KMS-11 (cell line): Measurements from ENCODE around the gene CAPN12.

ENCODE experiments used
- H2AFZ ChIP-seq: fragments of 200-600 bp; sonication (generic); 2 replicates; pipeline ENCODE4 v1.6.1; 2016; ENCODE audit warnings: antibody characterized with exemption, mixed run types, low read depth
- H3K27ac ChIP-seq: fragments of 200-600 bp; sonication (generic); 2 replicates; pipeline ENCODE4 v1.6.1; 2016; ENCODE audit warnings: mild to moderate bottlenecking, mixed run types
- H3K27me3 ChIP-seq: fragments of 200-600 bp; sonication (generic); 2 replicates; pipeline ENCODE4 v1.6.1; 2017; ENCODE audit warnings: mild to moderate bottlenecking, low read depth, mixed run types, moderate library complexity; ENCODE audit not compliant: insufficient read depth
- H3K36me3 ChIP-seq: fragments of 200-600 bp; sonication (generic); 2 replicates; pipeline ENCODE4 v1.6.1; 2017; ENCODE audit warnings: mild to moderate bottlenecking, mixed run types; ENCODE audit not compliant: insufficient read depth
- H3K4me1 ChIP-seq: fragments of 200-600 bp; sonication (generic); 2 replicates; pipeline ENCODE4 v1.6.1; 2016; ENCODE audit warnings: mild to moderate bottlenecking, low read depth, mixed run types; ENCODE audit not compliant: poor library complexity, severe bottlenecking
- H3K4me2 ChIP-seq: fragments of 200-600 bp; sonication (generic); 2 replicates; pipeline ENCODE4 v1.7.0; 2016; ENCODE audit warnings: mild to moderate bottlenecking, mixed run types
- H3K4me3 ChIP-seq: fragments of 200-600 bp; sonication (generic); IDR thresholded peaks from 2 replicates; pipeline ENCODE4 v1.6.1; 2017; ENCODE audit warnings: low read depth, low read length, mixed read lengths; ENCODE audit not compliant: insufficient read depth
- H3K79me2 ChIP-seq: fragments of 200-600 bp; sonication (generic); 2 replicates; pipeline ENCODE4 v1.6.1; 2016; ENCODE audit warnings: low read depth, mixed run types; ENCODE audit not compliant: insufficient read depth
- H3K9ac ChIP-seq: fragments of 200-600 bp; sonication (generic); 2 replicates; pipeline ENCODE4 v1.6.1; 2016; ENCODE audit warnings: mild to moderate bottlenecking, mixed run types
- H4K20me1 ChIP-seq: fragments of 200-600 bp; sonication (generic); 2 replicates; pipeline ENCODE4 v1.6.1; 2016; ENCODE audit warnings: mild to moderate bottlenecking, mixed run types; ENCODE audit not compliant: insufficient read depth
- CTCF ChIP-seq: fragments of 200-600 bp; sonication (generic); conservative IDR thresholded peaks from 2 replicates; pipeline ENCODE4 v1.6.1; 2017; ENCODE audit warnings: low read depth, mild to moderate bottlenecking, antibody characterized with exemption, low read length, moderate library complexity, mixed read lengths

Gene CAPN12

GRCh38 chr19:38715555-38715954, 28.7 kb downstream of the CAPN12 start:
- H3K27ac ChIP-seq = no peak overlapping the region
- H3K27me3 ChIP-seq = no peaks in the 10 kb centered on the region
- no peaks in the 10 kb centered on the region for H3K36me3 ChIP-seq
- H2AFZ ChIP-seq = no peak overlapping the region
- no peak for TF ChIP-seq CTCF
- H3K9ac ChIP-seq = no peak overlapping the region
- H3K4me3 ChIP-seq = no peak overlapping the region
- H4K20me1 ChIP-seq = no peaks in the 10 kb centered on the region
- H3K4me2 ChIP-seq = no peak overlapping the region
- H3K79me2 ChIP-seq = no peaks in the 10 kb centered on the region
- no peaks in the 10 kb centered on the region for H3K4me1 ChIP-seq

GRCh38 chr19:38714354-38714778, 29.9 kb downstream of the CAPN12 start:
- Histone ChIP-seq H3K27ac (no peak overlapping the region), H3K79me2 (no peaks in the 10 kb centered on the region), H3K4me1 (no peaks in the 10 kb centered on the region), H2AFZ (no peak overlapping the region), H4K20me1 (no peaks in the 10 kb centered on the region), H3K27me3 (no peaks in the 10 kb centered on the region), H3K36me3 (no peaks in the 10 kb centered on the region; the same call in 1 of the 2 replicates), H3K4me2 (no peak overlapping the region), H3K9ac (no peak overlapping the region), H3K4me3 (no peak overlapping the region)
- no peak for TF ChIP-seq CTCF

- Histone ChIP-seq H3K4me1 (no peaks in the 10 kb centered on the region), H3K27me3 (no peaks in the 10 kb centered on the region), H2AFZ (no peak overlapping the region), H3K36me3 (no peaks in the 10 kb centered on the region; the same call in 1 of the 2 replicates), H3K4me3 (no peak overlapping the region), H4K20me1 (no peaks in the 10 kb centered on the region), H3K27ac (no peak overlapping the region), H3K9ac (no peak overlapping the region), H3K4me2 (no peak overlapping the region), H3K79me2 (no peaks in the 10 kb centered on the region)
- no peak for TF ChIP-seq CTCF
Measured at GRCh38 chr19:38713865-38714264, 30.4 kb downstream of the CAPN12 start.

- Histone ChIP-seq H3K27me3 (no peaks in the 10 kb centered on the region), H3K27ac (no peak overlapping the region), H2AFZ (no peak overlapping the region), H3K36me3 (no peaks in the 10 kb centered on the region; the same call in 1 of the 2 replicates), H4K20me1 (no peaks in the 10 kb centered on the region), H3K4me1 (no peaks in the 10 kb centered on the region), H3K79me2 (no peaks in the 10 kb centered on the region), H3K4me3 (no peak overlapping the region), H3K9ac (no peak overlapping the region), H3K4me2 (no peak overlapping the region)
- TF ChIP-seq CTCF = no peak
Measured at GRCh38 chr19:38713227-38713649, 31.0 kb downstream of the CAPN12 start.
